NOMO-1 (cell line): Measurements from ENCODE around the gene BIK.
A peak's percentile ranks its signal among the peaks of the same experiment; 100 is the strongest.

Experiments
- DNase-seq, 2 experiments: peaks; one replicate each; lab custom pipeline; 2025; ENCODE audit not compliant: unreplicated experiment in 2 of 2; lab: John Stamatoyannopoulos, UW

Gene BIK

GRCh38 chr22:43110444-43110926 is at the start of gene BIK:
Gene BIK, plus strand, starts transcription at chr22:43110750. Its CDS starts 13,273 bp downstream, at chr22:43124023.
- DNase-seq, result peak; percentile 66 to 78

- DNase-seq, result no peak
Measured at GRCh38 chr22:43066134-43066533, 44.4 kb upstream of the BIK start.

GRCh38 chr22:43066844-43067385 is 43.6 kb upstream of the BIK start:
- DNase-seq, result no peak

GRCh38 chr22:43077121-43077877 is 33.3 kb upstream of the BIK start:
- no peak for DNase-seq

GRCh38 chr22:43078522-43078921 is 32.0 kb upstream of the BIK start:
- DNase-seq, result no peak

- no peak for DNase-seq
Measured at GRCh38 chr22:43079742-43080141, 30.8 kb upstream of the BIK start.

- DNase-seq, result no peak
Measured at GRCh38 chr22:43080616-43081015, 29.9 kb upstream of the BIK start.

GRCh38 chr22:43081968-43082367 is 28.6 kb upstream of the BIK start:
- DNase-seq, result no peak

GRCh38 chr22:43085658-43086606 is 24.6 kb upstream of the BIK start:
- DNase-seq, result peak in 1 of 2 experiments; percentile 49

- DNase-seq, result peak; percentile 29 to 45
Measured at GRCh38 chr22:43088627-43088983, 21.9 kb upstream of the BIK start.

GRCh38 chr22:43088984-43089717 is 21.4 kb upstream of the BIK start, which contains the start of gene TTLL1:
Gene TTLL1, minus strand, starts transcription at chr22:43089391. Its CDS starts 13,805 bp downstream, at chr22:43075586.
- DNase-seq, result peak; percentile 93 to 95

GRCh38 chr22:43090130-43090789 is 20.3 kb upstream of the BIK start:
- peak; percentile 92 to 95 for DNase-seq

GRCh38 chr22:43092085-43092484 is 18.5 kb upstream of the BIK start:
- DNase-seq, result peak; percentile 77 to 83

GRCh38 chr22:43094085-43094484 is 16.5 kb upstream of the BIK start:
- peak; percentile 93 for DNase-seq

- DNase-seq, result no peak
Measured at GRCh38 chr22:43094551-43094950, 16.0 kb upstream of the BIK start.

- no peak for DNase-seq
Measured at GRCh38 chr22:43096420-43096819, 14.1 kb upstream of the BIK start.

GRCh38 chr22:43098356-43098755 is 12.2 kb upstream of the BIK start:
- DNase-seq, result no peak

- no peak for DNase-seq
Measured at GRCh38 chr22:43099095-43099494, 11.5 kb upstream of the BIK start.

- no peak for DNase-seq
Measured at GRCh38 chr22:43100225-43100624, 10.3 kb upstream of the BIK start.

- DNase-seq, result no peak
Measured at GRCh38 chr22:43101306-43101705, 9.2 kb upstream of the BIK start.
